Gastroesophageal sphincter (tissue), 3 donors: ENCODE data around the gene NEK4.

Experiments used
- POLR2A ChIP-seq, 2 donors: fragments of 450-650 bp; IDR thresholded peaks; one replicate each; pipeline ENCODE4 v1.6.1; 2017; ENCODE audit warnings: antibody characterized with exemption in 2 of 2, mild to moderate bottlenecking in 2 of 2, moderate library complexity in 1 of 2
- POLR2AphosphoS5 ChIP-seq: sonication (generic); formaldehyde crosslinking; IDR thresholded peaks from one replicate; pipeline ENCODE4 v1.6.1; 2017; ENCODE audit warnings: antibody characterized with exemption
- TF ChIP-seq, protein P1 (sequence below), 4 experiments: fragments of 200-600 bp in 2 of 4; fragments of 450-650 bp in 2 of 4; sonication (generic) in 1 of 4; IDR thresholded peaks; one replicate each; pipeline ENCODE4 v1.5.1; 2017 to 2019; ENCODE audit warnings: antibody characterized with exemption in 4 of 4, mild to moderate bottlenecking in 2 of 4, moderate library complexity in 2 of 4

DNA sequence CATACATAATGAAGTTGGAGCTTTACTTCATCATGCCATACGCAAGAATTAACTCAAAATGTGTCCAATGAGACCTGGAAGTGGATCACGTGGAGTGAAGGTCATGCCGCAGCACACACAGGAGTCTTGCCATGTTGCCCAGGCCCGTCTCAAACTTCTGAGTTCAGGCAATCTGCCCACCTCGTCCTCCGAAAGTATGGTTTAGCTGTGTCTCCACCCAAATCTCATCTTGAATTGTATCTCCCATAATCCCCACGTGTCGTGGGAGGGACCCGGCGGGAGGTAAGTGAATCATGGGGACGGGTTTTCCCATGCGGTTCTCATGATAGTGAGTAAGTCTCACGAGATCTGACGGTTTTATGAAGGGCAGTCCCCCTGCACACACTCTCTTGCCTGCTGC, 39.1 kb downstream of the NEK4 start:
- TF ChIP-seq, protein P1, sequence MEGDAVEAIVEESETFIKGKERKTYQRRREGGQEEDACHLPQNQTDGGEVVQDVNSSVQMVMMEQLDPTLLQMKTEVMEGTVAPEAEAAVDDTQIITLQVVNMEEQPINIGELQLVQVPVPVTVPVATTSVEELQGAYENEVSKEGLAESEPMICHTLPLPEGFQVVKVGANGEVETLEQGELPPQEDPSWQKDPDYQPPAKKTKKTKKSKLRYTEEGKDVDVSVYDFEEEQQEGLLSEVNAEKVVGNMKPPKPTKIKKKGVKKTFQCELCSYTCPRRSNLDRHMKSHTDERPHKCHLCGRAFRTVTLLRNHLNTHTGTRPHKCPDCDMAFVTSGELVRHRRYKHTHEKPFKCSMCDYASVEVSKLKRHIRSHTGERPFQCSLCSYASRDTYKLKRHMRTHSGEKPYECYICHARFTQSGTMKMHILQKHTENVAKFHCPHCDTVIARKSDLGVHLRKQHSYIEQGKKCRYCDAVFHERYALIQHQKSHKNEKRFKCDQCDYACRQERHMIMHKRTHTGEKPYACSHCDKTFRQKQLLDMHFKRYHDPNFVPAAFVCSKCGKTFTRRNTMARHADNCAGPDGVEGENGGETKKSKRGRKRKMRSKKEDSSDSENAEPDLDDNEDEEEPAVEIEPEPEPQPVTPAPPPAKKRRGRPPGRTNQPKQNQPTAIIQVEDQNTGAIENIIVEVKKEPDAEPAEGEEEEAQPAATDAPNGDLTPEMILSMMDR (IDR thresholded peaks at IDR 0.05), result no peak
- TF ChIP-seq POLR2AphosphoS5, result no peak
- TF ChIP-seq POLR2A (IDR thresholded peaks at IDR 0.05), result no peak
